Hematopoietic multipotent progenitor cell treated with erythropoietin and hydrocortisone succinate and interleukin-3 and kit ligand, for 17 days (in vitro differentiated cells): ENCODE measurements around the gene PHB1.
"Not testable (repeated sequence)": the region's sequence is repeated elsewhere in the genome, so short reads cannot be mapped to it uniquely, and the experiment has no call there.

Source experiments
- DNase-seq: peaks from one replicate; pipeline ENCODE4 v3.0.0-alpha.2; 2015; ENCODE audit warnings: low spot score

Gene PHB1

DNA sequence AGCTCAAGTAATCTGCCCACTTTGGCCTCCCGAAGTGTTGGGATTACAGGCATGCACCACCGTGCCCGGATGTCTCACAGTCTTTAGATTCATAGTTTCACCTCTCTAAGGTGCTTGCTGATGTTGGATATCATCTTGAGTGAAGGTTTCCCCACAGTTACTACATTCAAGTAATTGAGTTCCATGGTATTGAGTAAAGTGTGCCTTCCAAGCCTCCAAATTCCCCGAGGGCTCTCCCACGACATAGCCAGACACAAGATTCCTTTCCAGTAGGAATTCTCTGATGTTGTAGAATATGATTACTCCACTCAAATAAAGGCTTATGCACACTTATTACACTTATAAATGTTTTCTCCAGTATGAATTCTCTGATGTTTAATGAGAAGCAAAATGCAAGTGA, 36.4 kb downstream of the PHB1 start:
- DNase-seq: no peak

DNA sequence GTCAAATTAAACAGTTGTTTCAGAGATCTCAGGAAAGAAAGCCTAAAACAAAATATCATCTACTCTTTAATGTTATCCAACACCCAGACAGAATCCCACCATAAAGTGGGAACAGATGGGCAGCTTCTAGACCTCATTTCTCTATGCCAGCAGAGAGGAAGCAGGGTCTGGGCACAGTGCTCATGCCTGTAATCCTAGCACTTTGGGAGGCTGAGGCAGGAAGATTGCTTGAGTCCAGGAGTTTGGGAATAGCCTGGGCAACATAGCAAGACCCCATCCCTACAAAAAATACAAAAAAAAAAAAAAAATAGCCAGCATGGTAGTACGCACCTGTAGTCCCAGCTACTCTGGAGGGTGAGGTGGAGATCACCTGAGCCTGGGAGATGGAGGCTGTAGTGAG, 39.1 kb downstream of the PHB1 start:
- DNase-seq: no peak

GRCh38 chr17:49373115-49373514, 41.6 kb downstream of the PHB1 start:
- no peak for DNase-seq

DNA sequence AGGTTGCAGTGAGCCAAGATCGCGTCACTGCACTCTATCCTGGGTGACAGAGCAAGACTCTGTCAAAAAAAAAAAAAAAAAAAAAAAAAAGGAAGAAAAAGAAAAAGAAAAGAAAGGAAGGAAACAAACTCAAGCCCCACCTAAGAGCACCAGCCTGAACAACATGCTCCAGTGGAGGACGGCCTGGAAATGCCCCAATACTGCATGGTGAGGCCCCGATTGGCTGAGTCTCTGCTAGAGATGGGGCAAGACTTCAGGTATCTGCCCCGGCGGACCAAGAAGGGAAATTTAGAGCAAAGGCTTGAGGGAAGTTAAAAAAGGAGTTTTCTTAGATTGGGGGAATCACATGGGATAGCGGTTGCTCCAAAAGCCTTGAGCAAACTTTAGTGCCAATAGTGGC, 42.3 kb downstream of the PHB1 start:
- no peak for DNase-seq

DNA sequence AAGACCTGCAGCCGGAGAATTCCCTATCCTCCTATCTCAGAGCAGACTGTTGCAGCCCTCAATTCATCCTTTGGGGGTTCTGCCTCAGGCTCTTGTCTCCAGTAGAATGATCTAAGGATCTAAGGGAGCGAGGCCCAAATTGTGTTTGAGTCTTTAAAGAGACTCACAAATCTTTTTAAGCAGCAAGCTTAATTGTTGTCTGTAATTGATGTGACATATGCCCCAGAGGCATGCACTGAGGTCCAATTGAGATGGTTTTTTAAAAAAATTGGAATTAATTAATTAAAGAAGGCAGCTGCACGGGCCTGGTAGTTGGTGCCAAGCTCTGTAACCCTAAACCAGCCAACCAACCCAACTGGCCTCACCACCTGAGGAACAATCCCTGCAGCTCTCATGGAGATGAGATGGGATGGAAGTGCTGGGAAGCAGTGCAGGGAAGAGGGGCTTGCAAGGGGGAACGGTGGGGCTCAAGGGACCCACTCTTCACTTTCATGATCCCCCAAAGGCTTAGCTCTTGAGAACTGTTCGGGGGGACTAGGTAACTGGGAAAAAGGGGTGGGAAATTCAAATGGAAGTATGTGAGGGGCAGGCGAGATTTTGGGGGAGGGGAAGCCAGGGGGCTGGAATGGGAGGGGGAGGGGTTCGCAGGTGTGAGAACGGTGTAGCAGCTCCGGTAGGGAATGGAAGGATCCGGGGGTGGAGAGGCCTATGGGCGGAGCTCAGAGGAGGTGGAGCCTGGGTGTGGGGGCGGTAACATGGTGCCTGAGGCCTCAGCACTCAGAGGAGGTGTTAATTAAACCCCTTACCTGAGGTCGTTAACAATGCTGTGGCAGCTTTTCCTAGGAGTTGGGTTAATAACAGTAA, 43.5 kb downstream of the PHB1 start:
- no peak for DNase-seq

DNA sequence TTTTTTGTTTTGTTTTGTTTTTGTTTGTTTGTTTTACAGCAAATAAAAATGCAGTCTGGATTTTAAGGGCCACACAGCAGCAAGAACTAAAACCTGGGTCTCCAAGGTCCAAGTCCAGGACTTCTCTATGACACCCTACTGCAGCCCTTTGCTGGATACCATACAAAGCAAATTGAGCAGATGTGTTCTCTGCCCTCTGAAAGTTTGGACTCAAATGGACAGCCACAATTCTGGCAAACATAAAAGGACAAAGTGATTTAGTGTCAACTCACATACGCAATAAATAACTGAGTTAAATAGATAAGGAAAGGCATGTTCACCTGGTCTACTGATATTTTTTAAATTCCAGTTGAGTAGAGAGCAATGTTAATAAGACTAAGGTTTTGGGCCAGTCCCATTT, 44.9 kb downstream of the PHB1 start:
- DNase-seq: no peak

DNA sequence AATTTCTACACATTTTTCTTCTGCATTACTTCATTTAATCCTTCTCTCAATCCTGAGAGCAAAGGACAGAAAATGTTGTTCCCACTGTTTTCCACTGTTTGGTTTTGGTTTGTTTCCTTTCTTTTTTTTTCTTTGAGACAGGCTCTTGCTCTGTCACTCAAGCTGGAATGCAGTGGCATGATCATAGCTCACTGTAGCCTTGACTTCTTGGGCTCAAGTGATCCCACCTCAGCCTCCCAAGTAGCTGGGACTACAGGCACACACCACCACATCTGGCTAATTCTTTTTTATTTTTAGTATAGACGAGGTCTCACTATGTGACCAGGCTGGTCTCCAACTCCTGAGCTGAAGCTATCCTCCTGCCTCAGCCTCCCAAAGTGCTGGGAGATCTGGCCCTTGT, 45.6 kb downstream of the PHB1 start:
- no peak for DNase-seq

DNA sequence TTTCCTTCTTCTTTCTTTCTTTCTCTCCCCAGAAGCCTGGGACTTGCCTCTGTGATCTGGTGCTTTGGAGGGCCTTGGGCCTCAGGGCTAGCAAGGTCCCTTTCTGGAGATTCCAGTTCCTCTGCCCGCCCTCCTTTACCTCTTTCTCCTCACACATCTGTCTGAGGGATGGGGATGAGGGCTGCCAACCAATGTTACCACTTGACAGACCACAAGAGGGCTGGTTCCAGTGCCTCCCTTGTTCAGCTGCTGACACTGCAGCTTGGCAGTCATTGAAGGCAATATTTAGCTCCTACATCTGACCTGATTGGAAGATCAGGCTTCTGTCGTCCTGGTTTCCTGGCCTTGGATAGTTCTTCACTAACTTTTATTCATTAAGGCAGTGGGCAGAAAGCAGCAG, 49.0 kb downstream of the PHB1 start:
- DNase-seq: no peak

DNA sequence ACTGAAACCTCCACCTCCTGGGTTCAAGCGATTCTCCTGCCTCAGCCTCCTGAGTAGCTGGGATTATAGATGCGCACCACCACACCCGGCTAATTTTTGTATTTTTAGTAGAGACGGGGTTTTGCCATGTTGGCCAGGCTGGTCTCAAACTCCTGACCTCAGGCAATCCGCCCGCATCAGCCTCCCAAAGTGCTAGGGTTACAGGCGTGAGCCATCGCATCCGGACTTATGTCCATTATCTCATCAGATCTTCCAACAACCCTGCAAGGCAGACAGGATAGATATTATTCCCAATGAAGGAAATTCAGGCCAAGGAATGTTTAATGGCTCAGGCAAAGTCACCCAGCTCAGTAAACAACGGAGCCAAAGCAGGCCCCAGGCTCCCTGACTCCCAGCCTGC, 49.6 kb downstream of the PHB1 start:
- not testable (repeated sequence) for DNase-seq

DNA sequence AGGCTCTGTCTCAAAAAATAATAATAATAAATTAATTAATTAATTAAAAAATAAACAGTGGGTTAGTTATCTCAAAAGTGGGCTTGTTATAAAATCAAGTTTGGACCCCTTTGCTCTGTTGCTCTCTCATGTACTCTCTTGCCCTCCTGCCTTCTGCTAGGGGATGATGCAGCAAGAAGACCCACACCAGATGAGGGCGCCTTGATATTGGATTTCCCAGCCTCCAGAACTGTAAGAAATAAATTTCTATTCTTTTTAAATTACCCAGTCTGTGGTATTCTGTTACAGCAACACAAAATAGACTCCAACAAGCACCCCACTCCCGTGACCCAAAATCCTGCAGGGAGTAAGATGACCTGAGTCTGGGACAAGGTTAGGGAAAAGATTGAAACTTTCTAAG, 50.6 kb downstream of the PHB1 start:
- no peak for DNase-seq

GRCh38 chr17:49363251-49363650, 51.4 kb downstream of the PHB1 start:
- no peak for DNase-seq

DNA sequence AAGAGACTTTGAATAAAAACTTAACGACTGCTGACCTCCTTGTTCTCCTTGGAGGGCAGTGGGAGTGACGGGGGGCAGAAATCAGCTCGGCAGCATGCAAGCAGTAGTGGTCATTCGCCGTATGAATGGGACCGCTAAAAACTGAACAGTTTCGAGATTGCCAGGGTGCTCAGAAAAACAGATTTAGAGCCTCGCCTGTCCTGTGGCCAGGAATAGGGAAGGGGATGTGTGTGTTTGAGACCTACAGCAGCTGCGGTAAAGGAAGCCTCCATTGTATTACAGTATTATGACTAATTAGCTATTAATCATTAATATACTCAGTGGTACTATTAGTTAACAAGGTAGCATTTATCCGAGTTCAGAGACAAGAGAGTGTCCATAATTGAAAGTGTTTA, 52.0 kb downstream of the PHB1 start:
- no peak for DNase-seq

DNA sequence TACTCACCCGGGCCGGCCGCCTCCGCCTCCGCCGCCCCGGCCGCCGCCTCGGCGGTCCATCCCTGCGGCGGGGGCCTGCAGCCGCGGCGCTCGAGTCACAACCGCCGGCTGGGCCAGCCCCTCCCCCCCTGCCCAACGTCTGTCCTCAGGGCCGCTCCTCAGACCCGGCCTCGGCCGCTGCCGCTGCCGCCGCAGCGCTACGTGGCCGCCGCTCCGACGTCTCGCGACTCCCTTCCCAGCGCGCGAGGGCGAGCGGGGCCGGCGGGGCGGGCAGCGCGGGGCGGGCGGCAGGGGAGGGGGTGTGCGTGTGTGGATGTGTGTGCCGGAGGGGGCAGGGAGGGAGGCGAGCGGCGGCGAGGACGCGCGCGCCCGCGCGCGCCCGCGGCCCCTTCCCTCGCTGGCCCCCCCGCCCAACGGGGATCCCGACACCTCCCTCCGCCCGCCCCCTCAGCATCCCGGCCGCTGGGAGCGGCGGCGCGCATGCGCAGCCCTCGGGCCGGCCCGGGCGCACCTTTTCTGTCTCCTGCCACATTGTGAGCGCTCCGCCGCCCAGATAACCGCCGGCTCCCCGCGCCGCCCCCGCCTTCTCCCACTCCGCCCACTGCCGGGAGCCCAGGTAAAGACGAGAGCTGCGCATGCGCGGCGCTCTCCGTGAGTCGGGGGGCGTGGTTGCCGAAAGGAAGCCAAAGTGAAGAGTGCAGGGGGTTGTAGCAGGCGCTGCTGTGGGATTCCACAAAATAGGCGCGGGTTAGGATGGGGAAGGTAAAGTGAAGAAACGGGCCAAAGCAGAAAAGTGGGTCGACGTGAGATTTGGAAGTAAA, 52.6 kb downstream of the PHB1 start, which contains the start of gene ZNF652:
Gene ZNF652 (minus strand): TSS at position 349 of the 821 bp plus-strand sequence. CDS start 44,525 bp downstream, outside the sequence.
- DNase-seq: peak; percentile 85

- DNase-seq: no peak
Observed at GRCh38 chr17:49361129-49361901, 53.4 kb downstream of the PHB1 start.

GRCh38 chr17:49360796-49361128, 53.9 kb downstream of the PHB1 start:
- DNase-seq: no peak

DNA sequence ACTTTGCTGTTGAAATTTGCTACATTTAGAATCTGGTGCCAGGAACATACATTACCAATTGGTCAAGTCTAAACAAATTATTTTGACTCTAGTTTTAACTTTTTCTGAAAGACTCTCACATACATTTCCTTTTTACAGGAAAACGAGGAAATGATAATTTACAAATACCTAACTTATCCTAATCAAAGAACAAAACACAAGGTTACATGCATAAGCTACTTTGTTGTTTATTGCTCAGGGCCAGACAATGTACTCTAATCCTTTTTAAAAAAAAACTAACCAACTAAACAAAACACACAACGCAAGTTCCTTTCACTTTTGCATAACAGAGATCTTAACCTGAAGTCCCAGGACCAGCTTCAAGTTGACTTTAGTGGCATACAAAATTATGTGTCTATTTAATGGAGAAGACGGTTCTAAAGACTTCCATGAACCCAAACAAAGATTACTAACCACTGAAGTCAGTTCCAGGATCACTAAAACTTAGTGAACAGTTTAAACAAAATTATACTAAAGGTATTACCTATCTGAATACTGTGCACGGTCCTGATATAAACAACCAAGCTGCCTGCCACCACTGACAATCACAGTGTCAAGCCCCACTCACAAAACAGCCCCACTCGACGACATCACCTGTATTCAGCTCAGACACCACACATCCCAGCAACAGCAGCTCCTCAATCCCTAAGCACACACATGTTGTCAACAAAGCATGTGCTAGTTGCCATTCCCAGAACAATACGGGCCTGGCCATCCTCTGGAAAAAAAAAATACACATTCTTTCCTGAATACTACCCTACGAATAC, 54.5 kb downstream of the PHB1 start:
- no peak for DNase-seq

- DNase-seq: no peak
Observed at GRCh38 chr17:49358641-49359247, 55.9 kb downstream of the PHB1 start.

- no peak for DNase-seq
Observed at GRCh38 chr17:49357516-49357915, 57.2 kb downstream of the PHB1 start.

DNA sequence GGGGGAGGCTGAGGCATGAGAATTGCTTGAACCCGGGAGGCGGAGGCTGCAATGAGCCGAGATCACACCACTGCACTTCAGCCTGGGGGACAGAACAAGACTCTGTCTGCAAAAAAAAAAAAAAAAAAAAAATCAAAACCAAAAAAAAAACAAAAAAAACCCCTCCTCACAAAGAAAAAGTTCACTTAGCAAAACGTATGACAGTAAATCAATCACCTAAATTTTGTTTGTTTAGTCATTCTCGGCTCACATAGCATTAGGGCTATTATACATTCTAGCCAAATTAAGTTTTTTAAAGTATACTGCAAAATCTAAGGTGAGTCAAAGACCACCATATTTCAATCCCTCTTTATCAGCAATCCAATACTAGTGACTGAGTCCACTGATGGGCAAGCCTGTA, 58.4 kb downstream of the PHB1 start:
- DNase-seq: no peak
